ENCODE results near the gene SPTBN2. TPM values are rescaled to one million over a fixed set of nuclear protein-coding genes. Genes with fewer than 3 reads are reported as not detected.

Gene SPTBN2
- total RNA-seq, 1 experiment from 2014 or later, result 40.7 TPM

DNA sequence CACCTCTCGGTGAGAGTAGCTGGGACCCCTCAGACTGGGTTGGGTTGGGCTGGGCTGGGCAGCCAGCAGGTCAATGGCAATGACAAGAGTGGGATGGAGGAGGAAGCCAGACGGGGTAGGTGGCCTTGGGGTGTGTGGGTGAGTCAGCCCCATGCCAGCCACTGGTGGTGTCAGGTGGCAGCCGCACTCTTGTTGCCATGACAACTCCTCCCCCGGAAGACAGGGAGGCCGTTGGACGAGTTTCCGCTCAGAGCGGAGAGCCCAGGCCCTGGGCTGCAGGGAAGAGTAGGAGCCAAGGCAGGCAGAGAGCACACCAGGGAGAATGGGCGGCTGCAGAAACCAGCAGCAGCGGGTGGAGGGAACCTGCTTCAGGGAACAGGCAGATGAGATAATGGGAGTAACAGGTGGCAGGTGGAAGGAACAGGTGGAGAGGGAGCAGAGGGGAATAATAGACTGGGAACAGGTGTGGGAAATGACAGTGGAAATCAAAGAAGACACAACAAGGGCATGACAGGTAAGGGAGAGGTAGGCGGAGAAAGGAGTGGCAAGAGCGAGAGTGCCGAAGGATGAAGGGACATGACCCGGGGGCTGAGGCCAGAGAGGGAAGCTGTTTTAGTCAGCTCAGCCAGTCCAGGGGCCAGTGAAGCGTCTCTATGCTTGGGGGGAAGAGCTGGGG lies 8.7 kb downstream of the SPTBN2 start:
- Mint-ChIP-seq H3K27me3 (ENCODE audit: low read depth) (peaks cover under 1% of the 10 kb centered on the region; the same call in 1 of the 2 replicates), H3K4me1 (peaks cover 47% of the 10 kb centered on the region), H3K4me3 (peak overlapping the region; percentile 14), H3K27ac (peak overlapping the region; percentile 94), H3K9me3 (no peaks in the 10 kb centered on the region), H3K36me3 (peaks cover 3% of the 10 kb centered on the region; the same call in 1 of the 2 replicates)
- TF ChIP-seq, protein P1, sequence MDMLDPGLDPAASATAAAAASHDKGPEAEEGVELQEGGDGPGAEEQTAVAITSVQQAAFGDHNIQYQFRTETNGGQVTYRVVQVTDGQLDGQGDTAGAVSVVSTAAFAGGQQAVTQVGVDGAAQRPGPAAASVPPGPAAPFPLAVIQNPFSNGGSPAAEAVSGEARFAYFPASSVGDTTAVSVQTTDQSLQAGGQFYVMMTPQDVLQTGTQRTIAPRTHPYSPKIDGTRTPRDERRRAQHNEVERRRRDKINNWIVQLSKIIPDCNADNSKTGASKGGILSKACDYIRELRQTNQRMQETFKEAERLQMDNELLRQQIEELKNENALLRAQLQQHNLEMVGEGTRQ (CRISPR knock-in tag; IDR thresholded peaks at IDR 0.05), result peak; percentile 66
- TF ChIP-seq, protein P2, sequence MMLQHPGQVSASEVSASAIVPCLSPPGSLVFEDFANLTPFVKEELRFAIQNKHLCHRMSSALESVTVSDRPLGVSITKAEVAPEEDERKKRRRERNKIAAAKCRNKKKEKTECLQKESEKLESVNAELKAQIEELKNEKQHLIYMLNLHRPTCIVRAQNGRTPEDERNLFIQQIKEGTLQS (CRISPR knock-in tag; conservative IDR thresholded peaks at IDR 0.05), result no peak
- TF ChIP-seq SMAD4 (CRISPR knock-in tag; IDR thresholded peaks at IDR 0.05) (no peak), FOXP1 (CRISPR knock-in tag; IDR thresholded peaks at IDR 0.05; ENCODE audit: borderline replicate concordance) (no peak), GABPB1 (CRISPR knock-in tag; IDR thresholded peaks at IDR 0.05) (no peak)
- TF ChIP-seq, protein P3, sequence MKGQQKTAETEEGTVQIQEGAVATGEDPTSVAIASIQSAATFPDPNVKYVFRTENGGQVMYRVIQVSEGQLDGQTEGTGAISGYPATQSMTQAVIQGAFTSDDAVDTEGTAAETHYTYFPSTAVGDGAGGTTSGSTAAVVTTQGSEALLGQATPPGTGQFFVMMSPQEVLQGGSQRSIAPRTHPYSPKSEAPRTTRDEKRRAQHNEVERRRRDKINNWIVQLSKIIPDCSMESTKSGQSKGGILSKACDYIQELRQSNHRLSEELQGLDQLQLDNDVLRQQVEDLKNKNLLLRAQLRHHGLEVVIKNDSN (CRISPR knock-in tag; IDR thresholded peaks at IDR 0.05), result peak; percentile 28; the same call in 1 of the 2 replicates
- TF ChIP-seq, protein P4, sequence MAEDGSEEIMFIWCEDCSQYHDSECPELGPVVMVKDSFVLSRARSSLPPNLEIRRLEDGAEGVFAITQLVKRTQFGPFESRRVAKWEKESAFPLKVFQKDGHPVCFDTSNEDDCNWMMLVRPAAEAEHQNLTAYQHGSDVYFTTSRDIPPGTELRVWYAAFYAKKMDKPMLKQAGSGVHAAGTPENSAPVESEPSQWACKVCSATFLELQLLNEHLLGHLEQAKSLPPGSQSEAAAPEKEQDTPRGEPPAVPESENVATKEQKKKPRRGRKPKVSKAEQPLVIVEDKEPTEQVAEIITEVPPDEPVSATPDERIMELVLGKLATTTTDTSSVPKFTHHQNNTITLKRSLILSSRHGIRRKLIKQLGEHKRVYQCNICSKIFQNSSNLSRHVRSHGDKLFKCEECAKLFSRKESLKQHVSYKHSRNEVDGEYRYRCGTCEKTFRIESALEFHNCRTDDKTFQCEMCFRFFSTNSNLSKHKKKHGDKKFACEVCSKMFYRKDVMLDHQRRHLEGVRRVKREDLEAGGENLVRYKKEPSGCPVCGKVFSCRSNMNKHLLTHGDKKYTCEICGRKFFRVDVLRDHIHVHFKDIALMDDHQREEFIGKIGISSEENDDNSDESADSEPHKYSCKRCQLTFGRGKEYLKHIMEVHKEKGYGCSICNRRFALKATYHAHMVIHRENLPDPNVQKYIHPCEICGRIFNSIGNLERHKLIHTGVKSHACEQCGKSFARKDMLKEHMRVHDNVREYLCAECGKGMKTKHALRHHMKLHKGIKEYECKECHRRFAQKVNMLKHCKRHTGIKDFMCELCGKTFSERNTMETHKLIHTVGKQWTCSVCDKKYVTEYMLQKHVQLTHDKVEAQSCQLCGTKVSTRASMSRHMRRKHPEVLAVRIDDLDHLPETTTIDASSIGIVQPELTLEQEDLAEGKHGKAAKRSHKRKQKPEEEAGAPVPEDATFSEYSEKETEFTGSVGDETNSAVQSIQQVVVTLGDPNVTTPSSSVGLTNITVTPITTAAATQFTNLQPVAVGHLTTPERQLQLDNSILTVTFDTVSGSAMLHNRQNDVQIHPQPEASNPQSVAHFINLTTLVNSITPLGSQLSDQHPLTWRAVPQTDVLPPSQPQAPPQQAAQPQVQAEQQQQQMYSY (CRISPR knock-in tag; IDR thresholded peaks at IDR 0.05), result peak; percentile 58
- ChIA-PET CTCF (interaction anchor here (0.9 kb wide), 1 partner anchor 31 kb away, joined by 6 read pairs; no protein-coding TSS in a partner anchor), POLR2A (no interaction called here)
- ATAC-seq, result peak; percentile 82
- DNase-seq (ENCODE audit: low spot score), result peak; percentile 84

DNA sequence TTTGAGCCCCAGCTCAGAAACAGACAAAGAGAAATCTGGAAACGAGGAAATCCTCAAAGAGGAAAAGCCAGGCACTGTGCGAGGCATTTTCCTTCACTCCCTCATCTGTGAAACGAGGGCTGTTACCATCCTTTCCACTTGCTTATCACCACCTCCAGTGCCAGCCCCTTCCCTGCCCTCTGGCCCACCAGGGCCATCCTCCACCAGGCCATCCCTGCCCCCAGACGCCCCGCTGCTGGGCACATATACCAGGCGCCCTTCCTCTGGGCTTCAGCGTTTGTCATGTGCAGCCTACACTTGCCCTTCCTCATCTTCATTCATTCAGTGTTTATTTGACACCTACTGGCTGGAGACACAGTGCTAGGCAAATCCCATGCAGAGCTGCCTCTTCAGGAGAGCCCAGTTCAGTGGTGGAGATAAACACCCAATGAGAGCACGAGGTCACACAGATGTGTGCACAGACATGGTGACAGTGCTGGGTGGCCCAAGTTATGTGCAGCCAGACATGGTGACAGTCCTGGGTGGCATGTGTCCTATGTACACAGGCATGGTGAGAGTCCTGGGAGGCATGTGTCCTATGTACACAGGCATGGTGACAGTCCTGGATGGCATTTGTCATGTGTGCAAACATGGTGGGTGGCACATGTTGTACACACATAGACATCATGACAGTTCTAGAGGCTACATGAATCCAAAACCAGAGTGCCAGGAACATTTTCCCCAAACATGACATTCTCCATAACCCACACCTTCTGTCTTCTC lies 9.7 kb downstream of the SPTBN2 start:
- POLR2A ChIA-PET, result no interaction called here

More for the DNA sequence above, 9.7 kb downstream of the SPTBN2 start:
- peaks cover 11% of the 10 kb centered on the region for H3K36me3 Mint-ChIP-seq
- no peaks in the 10 kb centered on the region for H3K27me3 Mint-ChIP-seq (ENCODE audit: low read depth)
- CTCF ChIA-PET, result interaction anchor here (0.9 to 1.3 kb wide), 2 partner anchors 32 to 124 kb away, joined by 4 to 6 read pairs; partner anchors contain the start of gene RCE1
- DNase-seq (ENCODE audit: low spot score) (no peak), ATAC-seq (no peak)
- no peaks in the 10 kb centered on the region for H3K9me3 Mint-ChIP-seq
- peak overlapping the region; percentile 32; the same call in 1 of the 2 replicates for H3K27ac Mint-ChIP-seq
- no peak overlapping the region for H3K4me3 Mint-ChIP-seq
- peaks cover 46% of the 10 kb centered on the region for H3K4me1 Mint-ChIP-seq
- TF ChIP-seq CREB1 (CRISPR knock-in tag; IDR thresholded peaks at IDR 0.05) (0 out of 2 replicates have a peak, but pooled peaks have one; percentile 58), ZNF396 (CRISPR knock-in tag; IDR thresholded peaks at IDR 0.05; ENCODE audit: borderline replicate concordance) (no peak), TEAD4 (CRISPR knock-in tag; IDR thresholded peaks at IDR 0.05) (no peak), NFATC4 (CRISPR knock-in tag; IDR thresholded peaks at IDR 0.05) (no peak), ZNF671 (CRISPR knock-in tag; IDR thresholded peaks at IDR 0.05) (no peak)
- TF ChIP-seq, protein P5, sequence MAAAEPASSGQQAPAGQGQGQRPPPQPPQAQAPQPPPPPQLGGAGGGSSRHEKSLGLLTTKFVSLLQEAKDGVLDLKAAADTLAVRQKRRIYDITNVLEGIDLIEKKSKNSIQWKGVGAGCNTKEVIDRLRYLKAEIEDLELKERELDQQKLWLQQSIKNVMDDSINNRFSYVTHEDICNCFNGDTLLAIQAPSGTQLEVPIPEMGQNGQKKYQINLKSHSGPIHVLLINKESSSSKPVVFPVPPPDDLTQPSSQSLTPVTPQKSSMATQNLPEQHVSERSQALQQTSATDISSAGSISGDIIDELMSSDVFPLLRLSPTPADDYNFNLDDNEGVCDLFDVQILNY (CRISPR knock-in tag; IDR thresholded peaks at IDR 0.05), result 0 out of 2 replicates have a peak, but pooled peaks have one; percentile 23
- TF ChIP-seq, protein P6, sequence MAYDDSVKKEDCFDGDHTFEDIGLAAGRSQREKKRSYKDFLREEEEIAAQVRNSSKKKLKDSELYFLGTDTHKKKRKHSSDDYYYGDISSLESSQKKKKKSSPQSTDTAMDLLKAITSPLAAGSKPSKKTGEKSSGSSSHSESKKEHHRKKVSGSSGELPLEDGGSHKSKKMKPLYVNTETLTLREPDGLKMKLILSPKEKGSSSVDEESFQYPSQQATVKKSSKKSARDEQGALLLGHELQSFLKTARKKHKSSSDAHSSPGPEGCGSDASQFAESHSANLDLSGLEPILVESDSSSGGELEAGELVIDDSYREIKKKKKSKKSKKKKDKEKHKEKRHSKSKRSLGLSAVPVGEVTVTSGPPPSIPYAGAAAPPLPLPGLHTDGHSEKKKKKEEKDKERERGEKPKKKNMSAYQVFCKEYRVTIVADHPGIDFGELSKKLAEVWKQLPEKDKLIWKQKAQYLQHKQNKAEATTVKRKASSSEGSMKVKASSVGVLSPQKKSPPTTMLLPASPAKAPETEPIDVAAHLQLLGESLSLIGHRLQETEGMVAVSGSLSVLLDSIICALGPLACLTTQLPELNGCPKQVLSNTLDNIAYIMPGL (CRISPR knock-in tag; IDR thresholded peaks at IDR 0.05), result no peak
- TF ChIP-seq, protein P7, sequence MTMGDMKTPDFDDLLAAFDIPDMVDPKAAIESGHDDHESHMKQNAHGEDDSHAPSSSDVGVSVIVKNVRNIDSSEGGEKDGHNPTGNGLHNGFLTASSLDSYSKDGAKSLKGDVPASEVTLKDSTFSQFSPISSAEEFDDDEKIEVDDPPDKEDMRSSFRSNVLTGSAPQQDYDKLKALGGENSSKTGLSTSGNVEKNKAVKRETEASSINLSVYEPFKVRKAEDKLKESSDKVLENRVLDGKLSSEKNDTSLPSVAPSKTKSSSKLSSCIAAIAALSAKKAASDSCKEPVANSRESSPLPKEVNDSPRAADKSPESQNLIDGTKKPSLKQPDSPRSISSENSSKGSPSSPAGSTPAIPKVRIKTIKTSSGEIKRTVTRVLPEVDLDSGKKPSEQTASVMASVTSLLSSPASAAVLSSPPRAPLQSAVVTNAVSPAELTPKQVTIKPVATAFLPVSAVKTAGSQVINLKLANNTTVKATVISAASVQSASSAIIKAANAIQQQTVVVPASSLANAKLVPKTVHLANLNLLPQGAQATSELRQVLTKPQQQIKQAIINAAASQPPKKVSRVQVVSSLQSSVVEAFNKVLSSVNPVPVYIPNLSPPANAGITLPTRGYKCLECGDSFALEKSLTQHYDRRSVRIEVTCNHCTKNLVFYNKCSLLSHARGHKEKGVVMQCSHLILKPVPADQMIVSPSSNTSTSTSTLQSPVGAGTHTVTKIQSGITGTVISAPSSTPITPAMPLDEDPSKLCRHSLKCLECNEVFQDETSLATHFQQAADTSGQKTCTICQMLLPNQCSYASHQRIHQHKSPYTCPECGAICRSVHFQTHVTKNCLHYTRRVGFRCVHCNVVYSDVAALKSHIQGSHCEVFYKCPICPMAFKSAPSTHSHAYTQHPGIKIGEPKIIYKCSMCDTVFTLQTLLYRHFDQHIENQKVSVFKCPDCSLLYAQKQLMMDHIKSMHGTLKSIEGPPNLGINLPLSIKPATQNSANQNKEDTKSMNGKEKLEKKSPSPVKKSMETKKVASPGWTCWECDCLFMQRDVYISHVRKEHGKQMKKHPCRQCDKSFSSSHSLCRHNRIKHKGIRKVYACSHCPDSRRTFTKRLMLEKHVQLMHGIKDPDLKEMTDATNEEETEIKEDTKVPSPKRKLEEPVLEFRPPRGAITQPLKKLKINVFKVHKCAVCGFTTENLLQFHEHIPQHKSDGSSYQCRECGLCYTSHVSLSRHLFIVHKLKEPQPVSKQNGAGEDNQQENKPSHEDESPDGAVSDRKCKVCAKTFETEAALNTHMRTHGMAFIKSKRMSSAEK (CRISPR knock-in tag; IDR thresholded peaks at IDR 0.05; ENCODE audit: borderline replicate concordance), result no peak

All from WTC11 (cell line).